ENCODE data around the gene GBX1.

GBX1 gene

DNA sequence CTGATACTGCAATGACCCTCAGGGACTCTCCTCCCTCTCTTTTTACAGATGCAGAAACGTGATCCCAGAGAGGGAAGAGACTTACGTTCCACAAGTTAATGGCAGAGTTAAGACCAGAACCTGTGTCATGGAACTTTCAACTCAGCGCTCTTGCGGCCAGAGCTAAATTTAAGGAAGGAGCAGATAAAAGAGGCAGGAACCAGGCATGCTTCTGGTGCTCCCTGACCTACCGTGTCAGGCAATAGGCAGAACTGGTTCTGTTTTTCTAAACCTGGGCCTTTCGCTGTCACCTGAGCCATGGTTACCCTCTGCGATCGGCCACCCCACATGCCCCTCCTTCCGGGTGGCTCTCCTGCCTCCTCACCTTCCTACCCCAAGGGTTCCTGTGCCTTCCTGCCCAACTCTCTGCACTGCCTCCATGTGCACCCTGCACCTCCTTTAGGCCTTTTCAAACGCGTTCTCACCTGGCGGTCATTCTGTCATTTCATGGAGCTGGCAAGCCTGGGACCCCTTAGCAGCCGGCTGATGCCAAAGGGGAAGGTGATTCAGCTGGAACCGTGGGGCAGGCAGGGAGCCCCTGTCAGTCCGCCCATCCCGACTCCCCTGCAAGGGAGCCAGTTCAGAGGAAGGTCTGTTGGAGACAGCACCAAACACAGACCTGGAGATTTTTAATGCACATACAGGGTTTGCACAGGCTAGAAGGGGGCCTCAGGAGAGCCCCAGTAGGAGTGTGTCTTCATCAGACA, 7.7 kb upstream of the GBX1 start:
- DNase-seq (ENCODE audit: low read depth in 2 of 2), result no peak
- TF ChIP-seq, protein P1, sequence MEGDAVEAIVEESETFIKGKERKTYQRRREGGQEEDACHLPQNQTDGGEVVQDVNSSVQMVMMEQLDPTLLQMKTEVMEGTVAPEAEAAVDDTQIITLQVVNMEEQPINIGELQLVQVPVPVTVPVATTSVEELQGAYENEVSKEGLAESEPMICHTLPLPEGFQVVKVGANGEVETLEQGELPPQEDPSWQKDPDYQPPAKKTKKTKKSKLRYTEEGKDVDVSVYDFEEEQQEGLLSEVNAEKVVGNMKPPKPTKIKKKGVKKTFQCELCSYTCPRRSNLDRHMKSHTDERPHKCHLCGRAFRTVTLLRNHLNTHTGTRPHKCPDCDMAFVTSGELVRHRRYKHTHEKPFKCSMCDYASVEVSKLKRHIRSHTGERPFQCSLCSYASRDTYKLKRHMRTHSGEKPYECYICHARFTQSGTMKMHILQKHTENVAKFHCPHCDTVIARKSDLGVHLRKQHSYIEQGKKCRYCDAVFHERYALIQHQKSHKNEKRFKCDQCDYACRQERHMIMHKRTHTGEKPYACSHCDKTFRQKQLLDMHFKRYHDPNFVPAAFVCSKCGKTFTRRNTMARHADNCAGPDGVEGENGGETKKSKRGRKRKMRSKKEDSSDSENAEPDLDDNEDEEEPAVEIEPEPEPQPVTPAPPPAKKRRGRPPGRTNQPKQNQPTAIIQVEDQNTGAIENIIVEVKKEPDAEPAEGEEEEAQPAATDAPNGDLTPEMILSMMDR (IDR thresholded peaks at IDR 0.05; ENCODE audit: low read depth, low read length), result no peak
- H3K4me3 ChIP-seq (replicated peaks in 1 of 2; ENCODE audit: low read depth in 2 of 2, low read length in 2 of 2), result no peak overlapping the region

DNA sequence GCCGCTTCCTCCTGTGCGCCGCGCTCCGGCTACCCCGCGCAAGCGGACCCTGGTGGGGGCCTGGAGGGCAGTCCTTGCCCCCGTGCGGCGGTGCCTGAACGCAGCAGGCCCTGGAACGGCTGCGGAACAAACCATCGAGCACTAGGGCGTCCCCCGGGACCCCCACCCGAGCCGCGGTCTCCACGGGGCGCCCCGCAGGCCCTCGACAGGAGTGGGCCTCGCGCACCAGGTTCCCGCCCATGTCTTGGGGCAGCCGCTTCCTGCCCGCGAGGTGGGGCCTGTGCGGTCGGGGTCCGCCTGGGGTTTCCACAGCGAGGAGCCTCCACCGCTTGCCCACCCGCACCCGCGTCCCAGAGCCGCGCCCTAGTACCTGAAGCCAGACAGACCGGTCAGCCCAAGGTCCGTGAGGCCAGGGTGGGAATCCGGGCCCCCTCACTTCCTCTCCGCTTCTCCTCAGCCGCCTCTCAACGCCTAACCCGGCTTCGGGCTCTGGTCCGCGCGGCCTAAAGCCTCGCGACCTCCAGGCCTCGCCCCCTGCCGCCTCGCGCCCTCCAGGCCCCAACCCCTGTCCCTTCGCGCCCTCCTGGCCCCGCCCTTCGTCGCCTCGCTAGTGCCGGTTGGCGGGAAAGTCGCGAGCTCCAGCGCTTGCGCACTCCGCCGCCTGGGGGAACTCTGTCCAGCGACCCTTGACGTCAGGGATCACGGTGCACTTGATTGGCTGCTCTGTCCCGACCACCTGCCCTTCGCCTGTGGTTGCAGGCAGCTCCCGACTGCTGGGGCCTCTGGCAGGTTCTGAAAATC, 7.0 kb upstream of the GBX1 start:
- TF ChIP-seq, protein P1 (IDR thresholded peaks at IDR 0.05; ENCODE audit: low read depth, low read length), result no peak
- no peak overlapping the region for H3K4me3 ChIP-seq (replicated peaks in 1 of 2; ENCODE audit: low read depth in 2 of 2, low read length in 2 of 2)
- DNase-seq (ENCODE audit: low read depth in 2 of 2), result peak; percentile 31 to 41

DNA sequence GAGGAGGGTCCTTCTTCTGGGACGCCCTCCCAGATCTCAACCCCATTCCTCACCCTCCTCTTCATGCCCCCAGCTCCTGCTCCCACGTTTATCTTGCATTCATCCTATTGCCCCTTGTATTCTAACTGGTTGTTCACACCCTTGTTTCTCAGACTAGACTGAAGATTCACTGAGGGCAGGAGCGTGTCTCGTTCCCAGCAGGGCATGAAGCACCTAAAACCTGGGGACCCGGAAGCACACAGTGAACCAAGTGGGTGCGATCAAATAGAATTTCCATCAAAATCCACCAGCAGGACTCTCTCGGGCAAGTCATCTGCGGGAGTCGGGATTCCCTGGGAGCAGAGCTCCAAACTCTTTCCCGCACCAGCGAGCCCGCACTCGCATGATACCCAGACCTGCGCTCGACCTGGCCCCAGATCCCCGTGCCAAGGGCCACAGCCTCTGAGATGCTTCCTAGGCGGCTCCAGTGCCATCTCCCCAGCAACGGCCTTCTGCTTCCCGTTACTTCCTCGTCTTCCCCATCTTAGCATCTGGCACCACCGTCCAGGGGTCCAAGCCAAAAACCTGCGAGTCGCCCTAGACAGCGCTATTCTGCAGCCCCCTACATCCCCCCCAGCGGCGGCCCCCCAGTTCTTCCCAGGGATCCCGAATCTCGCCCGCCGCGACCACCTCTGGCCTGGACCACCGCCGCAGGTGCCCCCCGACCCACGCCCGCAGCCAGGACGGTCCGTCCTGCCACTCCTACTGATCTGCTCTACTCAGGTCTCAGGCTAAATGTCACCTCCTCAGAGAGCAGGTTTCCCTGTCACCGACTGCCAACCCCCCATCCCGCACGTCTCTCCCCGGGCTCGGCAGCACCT, 6.1 kb upstream of the GBX1 start:
- TF ChIP-seq, protein P1 (IDR thresholded peaks at IDR 0.05; ENCODE audit: low read depth, low read length), result no peak
- no peak for DNase-seq (ENCODE audit: low read depth in 2 of 2)
- H3K4me3 ChIP-seq (replicated peaks in 1 of 2; ENCODE audit: low read depth in 2 of 2, low read length in 2 of 2), result no peak overlapping the region

DNA sequence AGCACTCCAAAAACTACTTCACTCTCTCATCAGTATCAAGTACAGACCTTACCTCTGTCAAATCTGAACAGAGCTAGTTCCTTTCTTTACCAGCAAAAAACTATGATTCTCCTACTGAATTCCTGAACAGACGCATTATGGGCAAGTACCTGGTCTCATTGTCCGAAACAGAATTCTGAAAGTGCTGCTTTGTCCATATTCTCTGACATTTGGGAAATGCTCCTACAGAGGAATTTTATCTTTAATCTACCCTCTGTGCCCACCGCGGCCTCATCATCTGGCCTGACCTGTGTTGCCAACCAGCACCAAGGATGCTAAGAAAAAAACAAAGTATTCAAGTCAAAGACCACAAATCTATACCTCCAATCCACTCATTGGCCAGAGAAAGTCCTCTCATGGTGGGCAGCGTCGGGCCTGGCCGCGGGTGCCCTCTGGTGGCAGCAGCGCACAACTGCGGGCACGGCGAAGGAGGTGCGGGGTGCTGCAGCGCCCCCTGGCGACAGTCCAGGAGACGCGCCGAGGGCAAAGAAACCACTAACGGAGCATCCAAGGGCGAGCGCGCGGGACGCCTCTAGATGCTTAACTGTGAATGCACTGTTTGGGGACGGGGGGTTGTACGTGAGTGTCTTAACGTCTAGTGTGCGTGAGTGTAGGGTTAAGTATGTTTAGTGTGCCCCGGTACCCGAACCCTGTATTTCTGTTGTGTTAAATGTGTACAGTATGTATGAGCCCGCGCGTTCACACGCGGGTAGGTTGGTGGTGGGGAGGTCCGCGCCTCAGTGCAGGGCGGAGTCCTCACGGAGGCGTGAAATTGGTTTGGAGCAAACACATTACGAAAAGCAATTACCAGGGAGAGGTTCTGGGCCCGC, 5.0 kb upstream of the GBX1 start:
- TF ChIP-seq, protein P1 (IDR thresholded peaks at IDR 0.05; ENCODE audit: low read depth, low read length), result peak; percentile 100
- peak; percentile 66 to 73 for DNase-seq (ENCODE audit: low read depth in 2 of 2)
- H3K4me3 ChIP-seq (replicated peaks in 1 of 2; ENCODE audit: low read depth in 2 of 2, low read length in 2 of 2), result no peak overlapping the region

DNA sequence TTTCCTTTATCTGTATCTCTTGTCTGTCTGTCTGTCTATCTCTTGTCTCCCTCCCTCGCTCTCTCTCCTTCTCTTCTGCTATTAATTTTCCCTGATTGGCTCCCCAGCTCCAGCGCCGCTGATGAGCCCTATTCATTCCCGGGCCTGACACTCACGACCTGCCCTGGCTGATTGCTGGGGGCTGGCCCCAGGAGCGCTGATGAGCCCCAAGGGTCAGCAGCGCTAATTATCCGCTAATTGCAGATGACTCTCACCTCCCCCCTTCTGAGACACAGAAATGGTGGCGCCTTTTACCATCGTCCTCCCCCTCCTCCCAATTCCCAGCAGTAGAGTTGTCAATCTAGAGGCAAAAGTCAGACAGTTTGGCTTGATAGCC, 1.3 kb upstream of the GBX1 start:
- no peak for DNase-seq (ENCODE audit: low read depth in 2 of 2)
- no peak overlapping the region for H3K4me3 ChIP-seq (replicated peaks in 1 of 2; ENCODE audit: low read depth in 2 of 2, low read length in 2 of 2)
- TF ChIP-seq, protein P1 (IDR thresholded peaks at IDR 0.05; ENCODE audit: low read depth, low read length), result no peak

Measured in cardiac fibroblast (primary cell).